ENCODE data around the gene KRT39.

The KRT39 gene

GRCh38 chr17:40914075-40914855 lies 52.5 kb downstream of the KRT39 start:
- no peak for DNase-seq (ENCODE audit: low read depth)
- no peak for TF ChIP-seq CTCF (IDR thresholded peaks at IDR 0.05; ENCODE audit: insufficient read depth, low read depth, low read length, missing control alignments)
- H3K4me3 ChIP-seq (ENCODE audit: low read depth, low read length), result no peak overlapping the region

- no peak overlapping the region for H3K4me3 ChIP-seq (ENCODE audit: low read depth, low read length)
- DNase-seq (ENCODE audit: low read depth), result no peak
- no peak for TF ChIP-seq CTCF (IDR thresholded peaks at IDR 0.05; ENCODE audit: insufficient read depth, low read depth, low read length, missing control alignments)
These were observed 54.1 kb downstream of the KRT39 start for GRCh38 chr17:40912486-40913210.

GRCh38 chr17:40910441-40910841 lies 56.3 kb downstream of the KRT39 start:
- no peak for DNase-seq (ENCODE audit: low read depth)
- H3K4me3 ChIP-seq (ENCODE audit: low read depth, low read length), result no peak overlapping the region
- no peak for TF ChIP-seq CTCF (IDR thresholded peaks at IDR 0.05; ENCODE audit: insufficient read depth, low read depth, low read length, missing control alignments)

- no peak overlapping the region for H3K4me3 ChIP-seq (ENCODE audit: low read depth, low read length)
- DNase-seq (ENCODE audit: low read depth), result no peak
- no peak for TF ChIP-seq CTCF (IDR thresholded peaks at IDR 0.05; ENCODE audit: insufficient read depth, low read depth, low read length, missing control alignments)
These were observed 57.0 kb downstream of the KRT39 start for GRCh38 chr17:40909755-40910154.

GRCh38 chr17:40909351-40909750 lies 57.4 kb downstream of the KRT39 start:
- no peak overlapping the region for H3K4me3 ChIP-seq (ENCODE audit: low read depth, low read length)
- peak; percentile 68 for TF ChIP-seq CTCF (IDR thresholded peaks at IDR 0.05; ENCODE audit: insufficient read depth, low read depth, low read length, missing control alignments)
- DNase-seq (ENCODE audit: low read depth), result peak; percentile 66

All from GM12865 (cell line).